A549 (cell line): ENCODE results near the gene ADAM10.

ENCODE experiments used
- CHD2 ChIP-seq: fragments of 150-350 bp; IDR thresholded peaks from 2 replicates; pipeline ENCODE4 v1.6.1; 2014; ENCODE audit warnings: low read length; ENCODE audit not compliant: partially characterized antibody
- CTCF ChIP-seq: fragments of >200 bp; sonication (Bioruptor Twin); formaldehyde crosslinking; IDR thresholded peaks from 3 replicates; pipeline ENCODE4 v1.5.1; 2016
- HMGXB4 ChIP-seq: fragments of 250-450 bp; sonication (Bioruptor Pico); IDR thresholded peaks from 2 replicates; pipeline ENCODE4 v1.5.0; 2021; ENCODE audit warnings: mild to moderate bottlenecking, moderate library complexity, borderline replicate concordance
- HOXA7 ChIP-seq: fragments of 250-450 bp; sonication (Bioruptor Pico); IDR thresholded peaks from 2 replicates; pipeline ENCODE4 v1.5.0; 2020; ENCODE audit warnings: mild to moderate bottlenecking, moderate library complexity
- JUN ChIP-seq, 2 experiments: fragments of >200 bp; sonication (Bioruptor Twin); formaldehyde crosslinking; IDR thresholded peaks; 2 replicates in 1 of 2; 3 replicates in 1 of 2; pipeline ENCODE4 v1.6.1; 2016 to 2017
- KDM5A ChIP-seq: fragments of 200-600 bp; sonication (generic); IDR thresholded peaks from 2 replicates; pipeline ENCODE4 v1.6.1; 2016; ENCODE audit warnings: antibody characterized with exemption, mild to moderate bottlenecking
- MAZ ChIP-seq: fragments of 150-350 bp; IDR thresholded peaks from 2 replicates; pipeline ENCODE4 v1.6.1; 2014; ENCODE audit warnings: antibody characterized with exemption, low read depth, low read length, borderline replicate concordance
- PBX3 ChIP-seq: IDR thresholded peaks from 2 replicates; pipeline ENCODE4 v1.6.1; 2012
- PHF8 ChIP-seq: fragments of 200-600 bp; sonication (generic); IDR thresholded peaks from 2 replicates; pipeline ENCODE4 v1.6.1; 2016; ENCODE audit warnings: low read depth, mild to moderate bottlenecking, antibody characterized with exemption, moderate library complexity, borderline replicate concordance
- POLR2A ChIP-seq: IDR thresholded peaks from 2 replicates; pipeline ENCODE4 v1.6.1; 2012; ENCODE audit warnings: mild to moderate bottlenecking, low read length
- SREBF2 ChIP-seq: fragments of 450-650 bp; IDR thresholded peaks from 2 replicates; pipeline ENCODE4 v1.6.1; 2014; ENCODE audit warnings: mild to moderate bottlenecking, moderate library complexity
- USF2 ChIP-seq: fragments of 450-650 bp; IDR thresholded peaks from 2 replicates; pipeline ENCODE4 v1.6.1; 2014; ENCODE audit warnings: antibody characterized with exemption
- ZSCAN20 ChIP-seq: fragments of 250-450 bp; sonication (Bioruptor Pico); IDR thresholded peaks from 2 replicates; pipeline ENCODE4 v1.8.0; 2022; ENCODE audit warnings: mild to moderate bottlenecking, moderate library complexity

GRCh38 chr15:58585693-58586443 is 163.6 kb downstream of the ADAM10 start:
- TF ChIP-seq SREBF2: no peak
- TF ChIP-seq USF2: no peak
- TF ChIP-seq HOXA7 (CRISPR knock-in tag): no peak
- TF ChIP-seq PBX3: no peak
- TF ChIP-seq KDM5A: no peak
- no peak for TF ChIP-seq CTCF
- TF ChIP-seq MAZ: no peak
- TF ChIP-seq CHD2: no peak
- no peak; a peak in 1 of 5 replicates for TF ChIP-seq JUN (IDR thresholded peaks at IDR 0.05)
- no peak for TF ChIP-seq PHF8
- TF ChIP-seq POLR2A: no peak
- no peak for TF ChIP-seq ZSCAN20 (CRISPR knock-in tag)
- TF ChIP-seq HMGXB4: no peak
